ENCODE data around the gene IQGAP3.

Gene IQGAP3

DNA sequence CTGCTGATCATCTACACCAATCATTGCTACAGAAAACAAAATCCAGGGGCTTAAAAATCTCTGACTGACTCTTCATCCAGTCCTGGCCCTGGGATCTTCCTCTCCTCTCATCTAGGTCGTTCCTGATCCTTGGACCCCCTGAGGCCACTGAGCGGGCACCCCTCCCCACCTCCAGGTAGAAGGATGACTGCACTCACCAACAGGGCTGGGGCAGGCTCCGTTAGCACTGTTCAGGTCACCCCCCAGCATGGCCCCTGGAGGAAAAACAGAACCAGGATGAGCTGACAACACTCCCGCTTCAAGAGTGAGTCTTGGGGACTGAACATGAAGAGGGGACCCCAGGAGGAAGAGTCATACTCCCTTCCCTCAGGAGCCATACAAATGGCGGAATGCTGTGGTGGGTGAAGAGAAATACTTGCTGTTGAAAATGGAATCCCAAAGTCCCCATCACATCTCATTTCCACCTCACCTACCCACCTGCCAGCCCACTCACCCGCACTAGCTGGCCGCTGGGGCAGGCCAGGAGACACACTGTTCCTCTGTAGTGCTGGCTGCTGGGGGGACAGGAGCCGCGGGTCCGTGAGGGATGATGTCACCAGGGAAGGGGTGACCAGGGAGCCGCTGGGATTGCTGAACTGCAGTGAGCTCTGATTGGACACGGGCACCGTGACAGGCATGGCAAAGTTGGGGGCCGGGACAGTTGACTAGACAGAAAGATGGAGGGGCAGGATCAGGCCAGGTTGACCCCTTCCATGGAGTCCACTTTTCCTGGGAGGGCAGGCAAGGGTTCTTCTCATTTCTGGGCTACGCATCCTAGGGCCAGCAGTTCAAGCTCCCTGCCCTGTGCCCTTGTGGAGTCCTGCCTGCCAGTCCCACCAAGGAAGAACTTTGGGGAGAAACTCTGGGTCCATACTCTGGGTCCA lies 93.0 kb downstream of the IQGAP3 start:
- H3K4me3 ChIP-seq (ENCODE audit: low read depth, low read length), result no peak overlapping the region
- TF ChIP-seq CTCF (conservative IDR thresholded peaks at IDR 0.05; ENCODE audit: low read depth, low read length), result no peak
- DNase-seq (ENCODE audit: low read depth), result no peak

- TF ChIP-seq CTCF (conservative IDR thresholded peaks at IDR 0.05; ENCODE audit: low read depth, low read length), result no peak
- no peak overlapping the region for H3K4me3 ChIP-seq (ENCODE audit: low read depth, low read length)
- no peak for DNase-seq (ENCODE audit: low read depth)
These were observed 94.1 kb downstream of the IQGAP3 start for GRCh38 chr1:156478250-156478627.

- no peak for TF ChIP-seq CTCF (conservative IDR thresholded peaks at IDR 0.05; ENCODE audit: low read depth, low read length)
These were observed 94.7 kb downstream of the IQGAP3 start for GRCh38 chr1:156477526-156478249.

GRCh38 chr1:156476501-156477298 lies 95.7 kb downstream of the IQGAP3 start:
- TF ChIP-seq CTCF (conservative IDR thresholded peaks at IDR 0.05; ENCODE audit: low read depth, low read length), result no peak
- peak; percentile 69 for DNase-seq (ENCODE audit: low read depth)

More at GRCh38 chr1:156477526-156478249, 94.7 kb downstream of the IQGAP3 start:
- no peak for DNase-seq (ENCODE audit: low read depth)
- no peak overlapping the region for H3K4me3 ChIP-seq (ENCODE audit: low read depth, low read length)

GRCh38 chr1:156475568-156476500 lies 96.5 kb downstream of the IQGAP3 start:
- no peak overlapping the region for H3K4me3 ChIP-seq (ENCODE audit: low read depth, low read length)
- DNase-seq (ENCODE audit: low read depth), result no peak
- no peak for TF ChIP-seq CTCF (conservative IDR thresholded peaks at IDR 0.05; ENCODE audit: low read depth, low read length)

More at GRCh38 chr1:156476501-156477298, 95.7 kb downstream of the IQGAP3 start:
- no peak overlapping the region for H3K4me3 ChIP-seq (ENCODE audit: low read depth, low read length)

Measured in choroid plexus epithelial cell (primary cell).